B cell (primary cell): ENCODE measurements around the gene ELMOD3. TPM values are rescaled to one million over a fixed set of nuclear protein-coding genes. Genes with fewer than 3 reads are reported as not detected.
A peak's percentile ranks its signal among the peaks of the same experiment; 100 is the strongest.

Source experiments
- ATAC-seq: fragments of 200-7000 bp; cut with Tn5 transposase; one replicate; pipeline ENCODE4 v1.10.0; 2021; ENCODE audit warnings: low read depth, mild to moderate bottlenecking, moderate number of reproducible peaks, moderate library complexity
- CTCF ChIA-PET: fragments of 350-600 bp; sonication (Branson Sonifier 250); formaldehyde crosslinking; loops from one replicate; lab custom pipeline; 2021; ENCODE audit warnings: antibody characterized with exemption, inconsistent platforms; lab: Charles Lee
- POLR2A ChIA-PET: fragments of 350-600 bp; sonication (Branson Sonifier 250); formaldehyde crosslinking; loops from one replicate; lab custom pipeline; 2021; ENCODE audit warnings: antibody characterized with exemption; lab: Charles Lee
- DNase-seq: peaks from one replicate; pipeline ENCODE4 v3.0.0; 2013
- H2AFZ ChIP-seq: 2 replicates; pipeline ENCODE4 v1.6.1; 2012; ENCODE audit warnings: mild to moderate bottlenecking, low read depth, low read length; ENCODE audit not compliant: insufficient read depth, poor library complexity, severe bottlenecking
- H3K27ac ChIP-seq, 2 donors: 1 replicate in 1 of 2; 2 replicates in 1 of 2; pipeline ENCODE4 v1.5.1; 2012 to 2013; ENCODE audit warnings: low read length in 2 of 2, mild to moderate bottlenecking in 2 of 2, moderate library complexity in 1 of 2
- H3K27me3 ChIP-seq, 4 experiments: fragments of 200-600 bp in 1 of 4; sonication (generic) in 1 of 4; replicated peaks in 1 of 4; 1 replicate in 2 of 4; 2 replicates in 2 of 4; pipeline versions ENCODE4 v1.6.1 to v1.7.0; 2013 to 2016; ENCODE audit warnings: low read length in 3 of 4, mild to moderate bottlenecking in 2 of 4, mixed read lengths in 1 of 4, moderate library complexity in 1 of 4; ENCODE audit not compliant: insufficient read depth in 4 of 4, control insufficient read depth in 3 of 4; ENCODE audit errors: control extremely low read depth in 1 of 4
- H3K36me3 ChIP-seq, 2 experiments: replicated peaks in 1 of 2; 1 replicate in 1 of 2; 2 replicates in 1 of 2; pipeline versions ENCODE4 v1.6.1 to v1.7.1; 2013; ENCODE audit warnings: low read length in 1 of 2; ENCODE audit not compliant: insufficient read depth in 2 of 2, control insufficient read depth in 1 of 2; ENCODE audit errors: control extremely low read depth in 1 of 2, extremely low read depth in 1 of 2
- H3K4me1 ChIP-seq, 2 donors: fragments of 200-600 bp in 1 of 2; sonication (generic) in 1 of 2; 1 replicate in 1 of 2; 2 replicates in 1 of 2; pipeline versions ENCODE4 v1.5.1 to v1.6.1; 2013 to 2017; ENCODE audit warnings: low read length in 2 of 2; ENCODE audit not compliant: control insufficient read depth in 2 of 2, insufficient read depth in 2 of 2
- H3K4me2 ChIP-seq: replicated peaks from 2 replicates; pipeline ENCODE3; 2012; ENCODE audit warnings: mild to moderate bottlenecking, low read depth, low read length; ENCODE audit not compliant: poor library complexity, severe bottlenecking
- H3K4me3 ChIP-seq, 5 experiments: fragments of 200-600 bp in 1 of 5; sonication (generic) in 1 of 5; 1 replicate in 3 of 5; 2 replicates in 2 of 5; pipeline versions ENCODE4 v1.5.1 to v1.7.0; 2011 to 2016; ENCODE audit warnings: low read length in 4 of 5, mild to moderate bottlenecking in 4 of 5, low read depth in 2 of 5, control low read depth in 1 of 5, moderate library complexity in 1 of 5; ENCODE audit not compliant: insufficient read depth in 1 of 5; ENCODE audit errors: control extremely low read depth in 1 of 5, extremely low read depth in 1 of 5
- H3K79me2 ChIP-seq: fragments of 200-600 bp; sonication (generic); one replicate; pipeline ENCODE4 v1.6.0; 2016; ENCODE audit warnings: low read length; ENCODE audit not compliant: control insufficient read depth, insufficient read depth
- H3K9ac ChIP-seq: fragments of 200-600 bp; sonication (generic); 2 replicates; pipeline ENCODE4 v1.6.1; 2017; ENCODE audit warnings: mild to moderate bottlenecking, low read length, moderate library complexity
- H3K9me3 ChIP-seq, 3 donors: one replicate each; pipeline versions ENCODE4 v1.6.1 to v1.7.1; 2013; ENCODE audit warnings: low read length in 2 of 3; ENCODE audit not compliant: control insufficient read depth in 2 of 3, insufficient read depth in 1 of 3; ENCODE audit errors: control extremely low read depth in 1 of 3
- H4K20me1 ChIP-seq: 2 replicates; pipeline ENCODE4 v1.6.0; 2012; ENCODE audit warnings: mild to moderate bottlenecking, low read length; ENCODE audit not compliant: insufficient read depth, control insufficient read depth, poor library complexity, severe bottlenecking
- H3K27ac Mint-ChIP-seq: one replicate; pipeline ENCODE4 v1.8.0; 2021; ENCODE audit warnings: mixed read lengths
- H3K27me3 Mint-ChIP-seq: one replicate; pipeline ENCODE4 v1.8.0; 2021; ENCODE audit warnings: mixed read lengths
- H3K4me1 Mint-ChIP-seq: one replicate; pipeline ENCODE4 v1.8.0; 2021; ENCODE audit warnings: mixed read lengths
- H3K4me3 Mint-ChIP-seq: one replicate; pipeline ENCODE4 v1.8.0; 2021; ENCODE audit warnings: mixed read lengths
- H3K9me3 Mint-ChIP-seq: one replicate; pipeline ENCODE4 v1.8.0; 2022; ENCODE audit warnings: mixed read lengths; ENCODE audit not compliant: insufficient read depth
- EZH2 ChIP-seq: IDR thresholded peaks from 2 replicates; pipeline ENCODE4 v1.6.1; 2012; ENCODE audit warnings: borderline replicate concordance, low read depth, mild to moderate bottlenecking, moderate library complexity, low read length; ENCODE audit not compliant: insufficient read depth, poor library complexity, severe bottlenecking
- WGBS: methylation state at CpG from one replicate; pipeline ENCODE4 v1.1.5; 2013; ENCODE audit warnings: missing lambda C conversion rate; ENCODE audit not compliant: insufficient coverage; 5-methylcytosine and 5-hydroxymethylcytosine counted together
- intact Hi-C: fragments of 100-400 bp; cut with micrococcal nuclease; formaldehyde crosslinking; loops from one replicate; pipeline ENCODE4 v1.10.0; 2022
- polyA plus RNA-seq: library from polyadenylated mRNA; depleted of rRNA; stranded (reverse); fragments of >200 nt; gene quantifications from 2 replicates; pipeline ENCODE4 v1.2.3, GENCODE V29; 2012
- total RNA-seq, 2 donors: library from RNA; stranded (reverse); fragments of 120-200 nt in 1 of 2; gene quantifications; 1 replicate in 1 of 2; 2 replicates in 1 of 2; pipeline versions ENCODE4 v1.2.3 to v1.2.4, GENCODE V29; 2013 to 2022
- TF ChIP-seq, protein P1 (sequence below): fragments of 200-600 bp; IDR thresholded peaks from one replicate; pipeline ENCODE4 v1.8.0; 2022; ENCODE audit warnings: antibody characterized with exemption, mild to moderate bottlenecking

ELMOD3 gene
- total and polyA plus RNA-seq, 2 donors (not counting 1 experiment from before 2014, with no cell fraction given): 34.3 to 57.6 TPM

DNA sequence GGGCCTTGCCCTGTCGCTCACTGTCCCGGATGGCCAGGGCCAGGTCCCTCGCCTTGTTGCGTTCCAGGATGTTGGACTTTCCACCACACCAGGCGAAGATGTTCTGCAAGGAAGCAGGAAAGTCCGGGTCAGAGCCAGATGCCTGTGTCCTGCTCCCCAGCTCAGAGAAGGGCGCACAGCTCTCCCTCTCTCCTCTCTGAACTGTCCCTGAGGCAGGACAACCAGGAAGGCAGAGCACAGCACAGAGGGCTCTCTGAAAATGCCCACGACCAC is 44.5 kb downstream of the ELMOD3 start:
- ChIA-PET CTCF (no interaction called here), POLR2A (interaction anchor here (1.0 kb wide), 1 partner anchor 15 kb away, joined by 7 read pairs; no protein-coding TSS in a partner anchor)
- Histone ChIP-seq H2AFZ (no peak overlapping the region), H4K20me1 (no peaks in the 10 kb centered on the region), H3K4me2 (no peak overlapping the region), H3K4me3 (no peak overlapping the region), H3K79me2 (no peaks in the 10 kb centered on the region), H3K4me1 (peaks cover 13 to 18% of the 10 kb centered on the region in 2 donors), H3K27ac (no peak overlapping the region), H3K9me3 (peaks cover 0 to 4% (median 0%) of the 10 kb centered on the region in 3 donors), H3K36me3 (peaks cover 5 to 75% of the 10 kb centered on the region in 2 experiments), H3K9ac (no peak overlapping the region), H3K27me3 (no peaks in the 10 kb centered on the region)
- Mint-ChIP-seq H3K4me3 (no peak overlapping the region), H3K27me3 (no peaks in the 10 kb centered on the region), H3K4me1 (peaks cover 17% of the 10 kb centered on the region), H3K9me3 (no peaks in the 10 kb centered on the region), H3K27ac (peak overlapping the region; percentile 61)
- 100% methylated on average over 8 of the region's 8 CpGs for WGBS
- ATAC-seq (no peak), DNase-seq (no peak)
- TF ChIP-seq EZH2: no peak
- TF ChIP-seq, protein P1, sequence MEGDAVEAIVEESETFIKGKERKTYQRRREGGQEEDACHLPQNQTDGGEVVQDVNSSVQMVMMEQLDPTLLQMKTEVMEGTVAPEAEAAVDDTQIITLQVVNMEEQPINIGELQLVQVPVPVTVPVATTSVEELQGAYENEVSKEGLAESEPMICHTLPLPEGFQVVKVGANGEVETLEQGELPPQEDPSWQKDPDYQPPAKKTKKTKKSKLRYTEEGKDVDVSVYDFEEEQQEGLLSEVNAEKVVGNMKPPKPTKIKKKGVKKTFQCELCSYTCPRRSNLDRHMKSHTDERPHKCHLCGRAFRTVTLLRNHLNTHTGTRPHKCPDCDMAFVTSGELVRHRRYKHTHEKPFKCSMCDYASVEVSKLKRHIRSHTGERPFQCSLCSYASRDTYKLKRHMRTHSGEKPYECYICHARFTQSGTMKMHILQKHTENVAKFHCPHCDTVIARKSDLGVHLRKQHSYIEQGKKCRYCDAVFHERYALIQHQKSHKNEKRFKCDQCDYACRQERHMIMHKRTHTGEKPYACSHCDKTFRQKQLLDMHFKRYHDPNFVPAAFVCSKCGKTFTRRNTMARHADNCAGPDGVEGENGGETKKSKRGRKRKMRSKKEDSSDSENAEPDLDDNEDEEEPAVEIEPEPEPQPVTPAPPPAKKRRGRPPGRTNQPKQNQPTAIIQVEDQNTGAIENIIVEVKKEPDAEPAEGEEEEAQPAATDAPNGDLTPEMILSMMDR: no peak
- intact Hi-C loops: no loop called here

DNA sequence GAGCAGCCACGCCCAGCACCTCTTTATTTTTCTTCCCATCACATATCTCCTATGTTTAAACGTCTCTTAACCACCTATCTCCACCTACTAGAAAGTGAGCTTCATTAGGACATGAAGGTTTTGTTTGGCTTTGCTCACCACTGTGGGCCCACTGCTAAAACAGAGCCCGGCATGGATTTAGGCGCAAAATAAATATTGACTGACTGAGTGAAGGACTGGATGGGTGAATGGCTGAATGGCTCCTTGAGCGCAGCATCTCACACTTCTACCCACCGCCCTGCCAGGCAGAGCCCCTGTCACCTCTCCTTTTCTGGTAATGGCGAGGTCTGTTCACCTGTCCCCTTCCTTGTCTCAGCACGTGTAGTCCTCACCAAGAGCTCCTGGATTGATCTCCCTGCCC is 45.5 kb downstream of the ELMOD3 start:
- H3K27ac Mint-ChIP-seq: peak overlapping the region; percentile 76
- WGBS: 99% methylated on average over 6 of the region's 8 CpGs

More for the DNA sequence above, 45.5 kb downstream of the ELMOD3 start:
- intact Hi-C loops: no loop called here
- Mint-ChIP-seq H3K4me1 (peaks cover 19% of the 10 kb centered on the region), H3K9me3 (no peaks in the 10 kb centered on the region), H3K27me3 (no peaks in the 10 kb centered on the region), H3K4me3 (no peak overlapping the region)
- H2AFZ ChIP-seq: no peak overlapping the region
- no peaks in the 10 kb centered on the region for H4K20me1 ChIP-seq
- TF ChIP-seq, protein P1: no peak
- TF ChIP-seq EZH2: no peak
- H3K4me2 ChIP-seq: no peak overlapping the region
- H3K4me1 ChIP-seq: peaks cover 17 to 18% of the 10 kb centered on the region in 2 donors
- H3K27ac ChIP-seq: no peak overlapping the region
- no peak overlapping the region for H3K4me3 ChIP-seq
- H3K9me3 ChIP-seq: peaks cover 0 to 4% (median 0%) of the 10 kb centered on the region in 3 donors
- ATAC-seq: no peak
- peaks cover 7% of the 10 kb centered on the region for H3K79me2 ChIP-seq
- peaks cover 5 to 66% of the 10 kb centered on the region in 2 experiments for H3K36me3 ChIP-seq
- no peaks in the 10 kb centered on the region for H3K27me3 ChIP-seq
- ChIA-PET POLR2A (interaction anchor here (0.7 to 2.0 kb wide), 3 partner anchors 9 to 139 kb away, joined by 4 to 5 read pairs (median 5); partner anchors contain the start of gene MAT2A), CTCF (no interaction called here)
- H3K9ac ChIP-seq: no peak overlapping the region
- DNase-seq: no peak
